ENCODE measurements around the gene KLHL29. TPM values are rescaled to one million over a fixed set of nuclear protein-coding genes. Genes with fewer than 3 reads are reported as not detected.

KLHL29 gene
- total RNA-seq, 1 experiment from 2014 or later = 2.4 TPM

DNA sequence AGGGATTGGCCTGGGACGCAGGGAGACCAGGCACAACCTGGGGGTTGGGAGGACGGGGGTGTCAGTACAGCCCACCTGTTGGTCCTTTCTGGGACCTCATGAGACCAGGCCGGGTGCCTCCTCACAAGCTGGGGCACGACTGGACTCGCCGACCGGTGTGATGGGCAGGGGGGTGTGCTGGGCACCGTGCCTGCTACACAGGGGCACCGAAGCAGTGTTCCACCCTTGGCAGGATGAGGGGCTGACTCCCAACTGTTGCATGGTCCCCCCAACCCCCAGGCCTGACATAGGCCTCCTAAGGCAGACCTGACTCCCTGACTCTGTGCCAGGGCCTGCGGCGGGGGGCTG is 285.2 kb downstream of the KLHL29 start:
- H3K9me3 Mint-ChIP-seq = no peaks in the 10 kb centered on the region; a peak in 2 of 5 replicates
- Histone ChIP-seq H2AFZ (ENCODE audit: low read length) (no peak overlapping the region), H2BK120ac (ENCODE audit: low read depth, low read length, poor library complexity, severe bottlenecking) (no peak overlapping the region), H2AK5ac (ENCODE audit: insufficient read length, low read length) (no peak overlapping the region), H2BK15ac (ENCODE audit: low read depth, low read length) (no peak overlapping the region), H4K5ac (ENCODE audit: insufficient read length, low read depth, low read length) (no peak overlapping the region), H4K91ac (ENCODE audit: insufficient read length, low read depth, low read length) (no peak overlapping the region), H3K9me3 (ENCODE audit: control insufficient read depth, low read depth, low read length) (no peaks in the 10 kb centered on the region), H3K27me3 (ENCODE audit: insufficient read depth, low read length) (no peaks in the 10 kb centered on the region), H3K23ac (ENCODE audit: insufficient read length, low read depth, low read length) (no peak overlapping the region), H4K8ac (replicated peaks; ENCODE audit: insufficient read length, low read depth, low read length) (no peak overlapping the region), H2BK20ac (ENCODE audit: low read depth, low read length, poor library complexity, severe bottlenecking) (no peak overlapping the region), H4K20me1 (ENCODE audit: control insufficient read depth, insufficient read depth, insufficient read length) (no peaks in the 10 kb centered on the region), H3K18ac (ENCODE audit: insufficient read length, low read depth, low read length) (no peak overlapping the region), H2BK5ac (ENCODE audit: insufficient read length, low read length) (no peak overlapping the region), H3T11ph (ENCODE audit: low read length) (no peak overlapping the region), H3K4ac (ENCODE audit: low read depth, low read length) (no peak overlapping the region), H3K79me1 (ENCODE audit: insufficient read depth, low read depth, low read length, poor library complexity, severe bottlenecking) (no peaks in the 10 kb centered on the region), H3K9ac (ENCODE audit: extremely low read depth, insufficient read length, low read length) (no peak overlapping the region), H3K79me2 (ENCODE audit: insufficient read depth, low read length) (no peaks in the 10 kb centered on the region), H3K56ac (ENCODE audit: insufficient read length, low read depth, low read length) (no peak overlapping the region), H3K27ac (ENCODE audit: insufficient read length, low read depth, low read length) (no peak overlapping the region), H2BK12ac (ENCODE audit: insufficient read length, low read depth, low read length) (no peak overlapping the region), H3K23me2 (ENCODE audit: insufficient read length, low read depth, low read length, poor library complexity, severe bottlenecking) (no peaks in the 10 kb centered on the region), H3K4me2 (ENCODE audit: insufficient read depth, insufficient read length, low read length) (no peak overlapping the region), H3K4me1 (ENCODE audit: insufficient read depth, low read length) (no peaks in the 10 kb centered on the region), H3K14ac (ENCODE audit: insufficient read depth, low read length) (no peak overlapping the region; the same call in 1 of the 2 replicates)
- H3K4me3 Mint-ChIP-seq = no peak overlapping the region
- DNase-seq = no peak
- peaks cover 0 to 3% (median 0%) of the 10 kb centered on the region in 3 experiments; a peak in 2 of 7 replicates for H3K36me3 Mint-ChIP-seq (ENCODE audit: insufficient read depth in 1 of 3, low read depth in 3 of 3)
- TF ChIP-seq, protein P1, sequence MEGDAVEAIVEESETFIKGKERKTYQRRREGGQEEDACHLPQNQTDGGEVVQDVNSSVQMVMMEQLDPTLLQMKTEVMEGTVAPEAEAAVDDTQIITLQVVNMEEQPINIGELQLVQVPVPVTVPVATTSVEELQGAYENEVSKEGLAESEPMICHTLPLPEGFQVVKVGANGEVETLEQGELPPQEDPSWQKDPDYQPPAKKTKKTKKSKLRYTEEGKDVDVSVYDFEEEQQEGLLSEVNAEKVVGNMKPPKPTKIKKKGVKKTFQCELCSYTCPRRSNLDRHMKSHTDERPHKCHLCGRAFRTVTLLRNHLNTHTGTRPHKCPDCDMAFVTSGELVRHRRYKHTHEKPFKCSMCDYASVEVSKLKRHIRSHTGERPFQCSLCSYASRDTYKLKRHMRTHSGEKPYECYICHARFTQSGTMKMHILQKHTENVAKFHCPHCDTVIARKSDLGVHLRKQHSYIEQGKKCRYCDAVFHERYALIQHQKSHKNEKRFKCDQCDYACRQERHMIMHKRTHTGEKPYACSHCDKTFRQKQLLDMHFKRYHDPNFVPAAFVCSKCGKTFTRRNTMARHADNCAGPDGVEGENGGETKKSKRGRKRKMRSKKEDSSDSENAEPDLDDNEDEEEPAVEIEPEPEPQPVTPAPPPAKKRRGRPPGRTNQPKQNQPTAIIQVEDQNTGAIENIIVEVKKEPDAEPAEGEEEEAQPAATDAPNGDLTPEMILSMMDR (conservative IDR thresholded peaks at IDR 0.05) = no peak
- H3K27me3 Mint-ChIP-seq (ENCODE audit: low read depth) = peaks cover 2% of the 10 kb centered on the region; the same call in 1 of the 2 replicates
- H3K4me1 Mint-ChIP-seq = peaks cover 10 to 13% of the 10 kb centered on the region in 2 experiments
- no peak overlapping the region for H3K27ac Mint-ChIP-seq
- WGBS (ENCODE audit: extremely low coverage, insufficient read length, low lambda C conversion rate) = no CpG with 5 or more reads among the region's 11 CpGs
